Tongue (tissue), 3 donors: ENCODE results near the gene TACR1. TPM values are rescaled to one million over a fixed set of nuclear protein-coding genes. Genes with fewer than 3 reads are reported as not detected.
A peak's percentile ranks its signal among the peaks of the same experiment; 100 is the strongest.

Experiments
- DNase-seq: peaks from one replicate; pipeline ENCODE4 v3.0.0-alpha.2; 2015
- small RNA-seq: library from RNA; depleted of rRNA; stranded (forward); fragments of <200 nt; gene quantifications from one replicate; pipeline ENCODE3, GENCODE V24; 2014; ENCODE audit warnings: low replicate concordance
- total RNA-seq: library from RNA; depleted of rRNA; stranded (reverse); fragments of >200 nt; gene quantifications from one replicate; pipeline ENCODE4 v1.2.3, GENCODE V29; 2014

TACR1 gene
- total RNA-seq, 1 donor from 2014 or later, result 0.41 TPM

GRCh38 chr2:75018162-75018561 lies 181.2 kb downstream of the TACR1 start:
- no peak for DNase-seq

- DNase-seq, result no peak
Observed at GRCh38 chr2:75012080-75012479, 187.2 kb downstream of the TACR1 start.

- DNase-seq, result no peak
Observed at GRCh38 chr2:75010571-75010970, 188.7 kb downstream of the TACR1 start.

- peak; percentile 14 for DNase-seq
Observed at GRCh38 chr2:75007819-75008218, 191.5 kb downstream of the TACR1 start.

- DNase-seq, result no peak
Observed at GRCh38 chr2:75007061-75007460, 192.3 kb downstream of the TACR1 start.

- DNase-seq, result no peak
Observed at GRCh38 chr2:75006041-75006440, 193.3 kb downstream of the TACR1 start.

GRCh38 chr2:75003773-75004172 lies 195.5 kb downstream of the TACR1 start:
- no peak for DNase-seq

GRCh38 chr2:75003276-75003675 lies 196.0 kb downstream of the TACR1 start:
- DNase-seq, result no peak

- DNase-seq, result no peak
Observed at GRCh38 chr2:75002007-75002406, 197.3 kb downstream of the TACR1 start.

- no peak for DNase-seq
Observed at GRCh38 chr2:74999468-74999867, 199.9 kb downstream of the TACR1 start.

Small RNA genes within 50 kb of the gene (small RNA-seq; reads per million reads assigned to genes)
- 0.35 reads per million, percentile 60 among the genes with 10 or more reads in this experiment for gene MIR5000

Other genes with a start within 250 kb of the TACR1 start
- gene POLE4, start 240.9 kb downstream of the TACR1 start, total RNA-seq, result 19.1 TPM